ENCODE measurements around the gene CYP26C1.
A peak's percentile ranks its signal among the peaks of the same experiment; 100 is the strongest.

The CYP26C1 gene

GRCh38 chr10:93059975-93060886, at the start of gene CYP26C1:
TSS of gene CYP26C1 (plus strand) at chr10:93060798. CDS start at chr10:93061264, 466 bp downstream.
- no peak for DNase-seq

GRCh38 chr10:93015722-93016121, 44.9 kb upstream of the CYP26C1 start:
- DNase-seq, result no peak

- DNase-seq, result no peak
Measured at GRCh38 chr10:93023013-93023650, 37.5 kb upstream of the CYP26C1 start.

GRCh38 chr10:93026072-93026471, 34.5 kb upstream of the CYP26C1 start:
- DNase-seq, result no peak

- DNase-seq, result no peak
Measured at GRCh38 chr10:93027508-93027907, 33.1 kb upstream of the CYP26C1 start.

- peak; percentile 67 for DNase-seq
Measured at GRCh38 chr10:93028883-93029282, 31.7 kb upstream of the CYP26C1 start.

GRCh38 chr10:93030409-93030808, 30.2 kb upstream of the CYP26C1 start:
- DNase-seq, result peak; percentile 82

GRCh38 chr10:93032105-93032808, 28.3 kb upstream of the CYP26C1 start:
- no peak for DNase-seq

GRCh38 chr10:93032809-93033137, 27.8 kb upstream of the CYP26C1 start:
- no peak for DNase-seq

- DNase-seq, result no peak
Measured at GRCh38 chr10:93034426-93034825, 26.2 kb upstream of the CYP26C1 start.

GRCh38 chr10:93039110-93039509, 21.5 kb upstream of the CYP26C1 start:
- no peak for DNase-seq

GRCh38 chr10:93039721-93040120, 20.9 kb upstream of the CYP26C1 start:
- peak; percentile 47 for DNase-seq

GRCh38 chr10:93054486-93054885, 6.1 kb upstream of the CYP26C1 start:
- DNase-seq, result no peak

GRCh38 chr10:93058139-93058538, 2.5 kb upstream of the CYP26C1 start:
- DNase-seq, result peak; percentile 20

GRCh38 chr10:93060887-93061593, 442 bp downstream of the CYP26C1 start:
- DNase-seq, result no peak

GRCh38 chr10:93061594-93062513, 1.3 kb downstream of the CYP26C1 start:
- DNase-seq, result no peak

- DNase-seq, result peak; percentile 17
Measured at GRCh38 chr10:93062514-93063143, 2.0 kb downstream of the CYP26C1 start.

GRCh38 chr10:93063144-93063976, 2.8 kb downstream of the CYP26C1 start:
- no peak for DNase-seq

GRCh38 chr10:93063977-93064660, 3.5 kb downstream of the CYP26C1 start:
- DNase-seq, result no peak
